ENCODE results near the gene HMX3.

GRCh38 chr10:123145542-123146012 lies 9.8 kb downstream of the HMX3 start:
- TF ChIP-seq CTCF (IDR thresholded peaks at IDR 0.05) (no peak), POLR2A (IDR thresholded peaks at IDR 0.05) (no peak)

Data from tibial nerve (tissue), 3 donors.